Loucy (cell line): ENCODE measurements around the gene CAPNS1.

ENCODE experiments used
- H2AFZ ChIP-seq: fragments of 200-600 bp; sonication (generic); 2 replicates; pipeline ENCODE4 v1.6.0; 2016; ENCODE audit warnings: antibody characterized with exemption, mild to moderate bottlenecking, low read length, moderate library complexity
- H3F3A ChIP-seq: fragments of 200-600 bp; 2 replicates; pipeline ENCODE4 v1.6.0; 2016; ENCODE audit warnings: antibody characterized with exemption, low read depth, mild to moderate bottlenecking
- H3K27me3 ChIP-seq: fragments of 200-600 bp; sonication (generic); 2 replicates; pipeline ENCODE4 v1.6.1; 2014; ENCODE audit warnings: low read length, mild to moderate bottlenecking; ENCODE audit not compliant: insufficient read depth, poor library complexity, severe bottlenecking
- H3K36me3 ChIP-seq: fragments of 200-600 bp; sonication (generic); 2 replicates; pipeline ENCODE4 v1.6.1; 2016; ENCODE audit warnings: low read length; ENCODE audit not compliant: insufficient read depth
- H3K4me1 ChIP-seq: fragments of 200-600 bp; sonication (generic); 2 replicates; pipeline ENCODE4 v1.5.1; 2014; ENCODE audit warnings: low read length, mild to moderate bottlenecking; ENCODE audit not compliant: insufficient read depth, poor library complexity, severe bottlenecking
- H3K4me2 ChIP-seq: fragments of 200-600 bp; sonication (generic); 2 replicates; pipeline ENCODE4 v1.6.0; 2014; ENCODE audit warnings: antibody characterized with exemption, low read length, low read depth, mild to moderate bottlenecking; ENCODE audit not compliant: poor library complexity, severe bottlenecking
- H3K4me3 ChIP-seq: fragments of 200-600 bp; sonication (generic); 2 replicates; pipeline ENCODE4 v1.5.1; 2014; ENCODE audit warnings: low read length, mild to moderate bottlenecking, mixed read lengths; ENCODE audit not compliant: poor library complexity, severe bottlenecking
- H3K79me2 ChIP-seq: fragments of 200-600 bp; sonication (generic); 2 replicates; pipeline ENCODE4 v1.6.1; 2014; ENCODE audit warnings: low read length; ENCODE audit not compliant: insufficient read depth
- H3K9ac ChIP-seq: fragments of 200-600 bp; sonication (generic); 2 replicates; pipeline ENCODE4 v1.6.0; 2014; ENCODE audit warnings: mild to moderate bottlenecking, low read depth, low read length, moderate library complexity; ENCODE audit not compliant: poor library complexity, severe bottlenecking
- H3K9me2 ChIP-seq: fragments of 200-600 bp; sonication (generic); replicated peaks from 2 replicates; pipeline ENCODE4 v1.6.1; 2016; ENCODE audit warnings: low read depth, low read length, mixed read lengths
- H3K9me3 ChIP-seq: fragments of 200-600 bp; sonication (generic); 2 replicates; pipeline ENCODE4 v1.6.1; 2014; ENCODE audit warnings: mild to moderate bottlenecking, antibody characterized with exemption, low read length, low read depth; ENCODE audit not compliant: insufficient read depth
- H4K20me1 ChIP-seq: fragments of 200-600 bp; sonication (generic); 2 replicates; pipeline ENCODE4 v1.6.0; 2014; ENCODE audit warnings: antibody characterized with exemption, low read length, mild to moderate bottlenecking; ENCODE audit not compliant: insufficient read depth, poor library complexity, severe bottlenecking
- EZH2phosphoT487 ChIP-seq: fragments of 200-600 bp; IDR thresholded peaks from 2 replicates; pipeline ENCODE4 v1.6.1; 2018; ENCODE audit warnings: antibody characterized with exemption, mild to moderate bottlenecking, moderate library complexity, borderline replicate concordance
- TF ChIP-seq, protein P1 (sequence below): fragments of 200-600 bp; sonication (generic); conservative IDR thresholded peaks from 2 replicates; pipeline ENCODE4 v1.5.1; 2014; ENCODE audit warnings: mild to moderate bottlenecking, antibody characterized with exemption, low read length

The CAPNS1 gene

GRCh38 chr19:36139473-36140303, at the start of gene CAPNS1:
TSS of gene CAPNS1 (plus strand) at chr19:36140066. CDS start at chr19:36141012, 946 bp downstream.
- TF ChIP-seq, protein P1, sequence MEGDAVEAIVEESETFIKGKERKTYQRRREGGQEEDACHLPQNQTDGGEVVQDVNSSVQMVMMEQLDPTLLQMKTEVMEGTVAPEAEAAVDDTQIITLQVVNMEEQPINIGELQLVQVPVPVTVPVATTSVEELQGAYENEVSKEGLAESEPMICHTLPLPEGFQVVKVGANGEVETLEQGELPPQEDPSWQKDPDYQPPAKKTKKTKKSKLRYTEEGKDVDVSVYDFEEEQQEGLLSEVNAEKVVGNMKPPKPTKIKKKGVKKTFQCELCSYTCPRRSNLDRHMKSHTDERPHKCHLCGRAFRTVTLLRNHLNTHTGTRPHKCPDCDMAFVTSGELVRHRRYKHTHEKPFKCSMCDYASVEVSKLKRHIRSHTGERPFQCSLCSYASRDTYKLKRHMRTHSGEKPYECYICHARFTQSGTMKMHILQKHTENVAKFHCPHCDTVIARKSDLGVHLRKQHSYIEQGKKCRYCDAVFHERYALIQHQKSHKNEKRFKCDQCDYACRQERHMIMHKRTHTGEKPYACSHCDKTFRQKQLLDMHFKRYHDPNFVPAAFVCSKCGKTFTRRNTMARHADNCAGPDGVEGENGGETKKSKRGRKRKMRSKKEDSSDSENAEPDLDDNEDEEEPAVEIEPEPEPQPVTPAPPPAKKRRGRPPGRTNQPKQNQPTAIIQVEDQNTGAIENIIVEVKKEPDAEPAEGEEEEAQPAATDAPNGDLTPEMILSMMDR = peak; percentile 38; the same call in 1 of the 2 replicates
- no peak for TF ChIP-seq EZH2phosphoT487
- peaks cover 22% of the 10 kb centered on the region for H4K20me1 ChIP-seq
- H2AFZ ChIP-seq = peak within 1 kb of the TSS; percentile 96
- H3K9ac ChIP-seq = peak within 1 kb of the TSS; percentile 84
- H3K36me3 ChIP-seq = peaks cover 13% of the 10 kb centered on the region
- no peaks in the 10 kb centered on the region for H3K27me3 ChIP-seq
- H3K9me2 ChIP-seq = no peaks in the 10 kb centered on the region
- H3K79me2 ChIP-seq = peaks cover 20% of the 10 kb centered on the region; the same call in 1 of the 2 replicates
- H3K4me2 ChIP-seq = peak within 1 kb of the TSS; percentile 59
- H3F3A ChIP-seq = no peaks in the 10 kb centered on the region
- H3K4me3 ChIP-seq = peak within 1 kb of the TSS; percentile 80
- H3K4me1 ChIP-seq = peaks cover 9% of the 10 kb centered on the region
- H3K9me3 ChIP-seq = no peaks in the 10 kb centered on the region

GRCh38 chr19:36090910-36091695, 48.8 kb upstream of the CAPNS1 start:
- H3K9me2 ChIP-seq = no peaks in the 10 kb centered on the region
- no peaks in the 10 kb centered on the region for H3K27me3 ChIP-seq
- H3K36me3 ChIP-seq = peaks cover 84% of the 10 kb centered on the region; the same call in 1 of the 2 replicates
- TF ChIP-seq, protein P1 = no peak
- TF ChIP-seq EZH2phosphoT487 = no peak
- H3K4me3 ChIP-seq = no peak overlapping the region
- no peak overlapping the region for H3K9ac ChIP-seq
- no peaks in the 10 kb centered on the region for H3K9me3 ChIP-seq
- no peaks in the 10 kb centered on the region for H3F3A ChIP-seq
- H3K4me2 ChIP-seq = no peak overlapping the region
- no peaks in the 10 kb centered on the region for H3K4me1 ChIP-seq
- no peak overlapping the region for H2AFZ ChIP-seq
- no peaks in the 10 kb centered on the region for H3K79me2 ChIP-seq
- H4K20me1 ChIP-seq = no peaks in the 10 kb centered on the region

- H4K20me1 ChIP-seq = no peaks in the 10 kb centered on the region
- no peaks in the 10 kb centered on the region for H3K9me3 ChIP-seq
- no peak for TF ChIP-seq EZH2phosphoT487
- TF ChIP-seq, protein P1 = no peak
- H2AFZ ChIP-seq = no peak overlapping the region
- H3K4me2 ChIP-seq = no peak overlapping the region
- H3K9ac ChIP-seq = no peak overlapping the region
- H3F3A ChIP-seq = no peaks in the 10 kb centered on the region
- peaks cover 83% of the 10 kb centered on the region; the same call in 1 of the 2 replicates for H3K36me3 ChIP-seq
- H3K9me2 ChIP-seq = no peaks in the 10 kb centered on the region
- H3K79me2 ChIP-seq = no peaks in the 10 kb centered on the region
- no peaks in the 10 kb centered on the region for H3K4me1 ChIP-seq
- no peak overlapping the region for H3K4me3 ChIP-seq
- H3K27me3 ChIP-seq = no peaks in the 10 kb centered on the region
Observed at GRCh38 chr19:36092566-36092965, 47.3 kb upstream of the CAPNS1 start.
